IPS DF 4.7 (cell line): ENCODE measurements around the gene AGAP3.

Source experiments
- DNase-seq: peaks from one replicate; pipeline ENCODE4 v3.0.0-alpha.2; 2013; ENCODE audit warnings: low spot score; ENCODE audit errors: extremely low read depth

Gene AGAP3

GRCh38 chr7:151073990-151074389 lies 12.3 kb upstream of the AGAP3 start:
- no peak for DNase-seq

DNA sequence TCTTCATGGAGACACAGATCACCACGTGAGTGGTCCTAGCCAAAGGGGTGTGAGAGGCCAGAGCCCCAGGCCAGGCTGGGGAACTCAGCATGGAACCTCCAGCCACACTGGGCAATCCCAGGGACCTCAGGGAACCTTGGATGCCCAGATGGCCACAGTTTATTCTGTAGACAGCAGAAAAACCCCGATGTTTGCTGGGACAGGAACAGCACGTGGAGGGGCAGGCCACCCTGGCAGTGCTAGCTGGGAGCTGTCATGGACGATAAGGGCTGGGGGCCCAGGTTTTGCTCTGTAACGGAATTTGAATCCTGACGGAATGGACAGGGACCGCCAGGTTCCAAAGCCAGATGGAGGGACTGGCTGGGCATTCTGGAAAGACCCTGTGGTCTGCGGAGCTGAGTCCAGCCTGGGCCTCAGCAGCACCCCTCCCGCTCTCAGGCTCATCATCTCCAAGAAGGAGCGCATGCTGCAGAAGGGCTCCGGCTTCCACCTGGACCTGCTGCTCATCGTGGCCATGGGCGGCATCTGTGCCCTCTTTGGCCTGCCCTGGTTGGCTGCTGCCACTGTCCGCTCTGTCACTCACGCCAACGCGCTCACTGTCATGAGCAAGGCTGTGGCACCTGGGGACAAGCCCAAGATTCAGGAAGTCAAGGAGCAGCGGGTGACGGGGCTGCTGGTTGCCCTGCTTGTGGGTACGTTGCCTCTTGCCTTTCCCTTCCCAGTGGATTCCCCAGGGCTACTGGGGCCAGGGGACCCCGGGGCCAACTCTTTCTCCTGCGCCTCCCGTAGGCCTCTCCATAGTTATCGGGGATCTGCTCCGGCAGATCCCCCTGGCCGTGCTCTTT lies 11.2 kb upstream of the AGAP3 start:
- DNase-seq, result no peak

- no peak for DNase-seq
Measured at GRCh38 chr7:151075662-151075971, 10.7 kb upstream of the AGAP3 start.

DNA sequence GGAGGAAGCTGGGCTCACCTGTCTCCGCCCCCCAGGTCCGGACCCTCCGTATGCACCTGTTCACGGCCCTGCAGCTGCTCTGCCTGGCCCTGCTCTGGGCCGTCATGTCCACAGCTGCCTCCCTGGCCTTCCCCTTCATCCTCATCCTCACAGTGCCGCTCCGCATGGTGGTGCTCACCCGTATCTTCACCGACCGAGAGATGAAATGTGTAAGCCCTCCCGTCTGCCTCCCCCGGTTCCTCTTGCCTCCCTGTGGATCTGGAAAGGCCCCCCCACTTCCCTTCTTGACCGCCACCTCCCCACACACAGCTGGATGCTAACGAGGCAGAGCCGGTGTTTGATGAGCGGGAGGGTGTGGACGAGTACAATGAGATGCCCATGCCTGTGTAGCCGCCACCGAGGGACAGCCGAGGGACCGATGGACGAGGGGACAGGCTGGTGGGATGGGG lies 10.3 kb upstream of the AGAP3 start:
- no peak for DNase-seq

DNA sequence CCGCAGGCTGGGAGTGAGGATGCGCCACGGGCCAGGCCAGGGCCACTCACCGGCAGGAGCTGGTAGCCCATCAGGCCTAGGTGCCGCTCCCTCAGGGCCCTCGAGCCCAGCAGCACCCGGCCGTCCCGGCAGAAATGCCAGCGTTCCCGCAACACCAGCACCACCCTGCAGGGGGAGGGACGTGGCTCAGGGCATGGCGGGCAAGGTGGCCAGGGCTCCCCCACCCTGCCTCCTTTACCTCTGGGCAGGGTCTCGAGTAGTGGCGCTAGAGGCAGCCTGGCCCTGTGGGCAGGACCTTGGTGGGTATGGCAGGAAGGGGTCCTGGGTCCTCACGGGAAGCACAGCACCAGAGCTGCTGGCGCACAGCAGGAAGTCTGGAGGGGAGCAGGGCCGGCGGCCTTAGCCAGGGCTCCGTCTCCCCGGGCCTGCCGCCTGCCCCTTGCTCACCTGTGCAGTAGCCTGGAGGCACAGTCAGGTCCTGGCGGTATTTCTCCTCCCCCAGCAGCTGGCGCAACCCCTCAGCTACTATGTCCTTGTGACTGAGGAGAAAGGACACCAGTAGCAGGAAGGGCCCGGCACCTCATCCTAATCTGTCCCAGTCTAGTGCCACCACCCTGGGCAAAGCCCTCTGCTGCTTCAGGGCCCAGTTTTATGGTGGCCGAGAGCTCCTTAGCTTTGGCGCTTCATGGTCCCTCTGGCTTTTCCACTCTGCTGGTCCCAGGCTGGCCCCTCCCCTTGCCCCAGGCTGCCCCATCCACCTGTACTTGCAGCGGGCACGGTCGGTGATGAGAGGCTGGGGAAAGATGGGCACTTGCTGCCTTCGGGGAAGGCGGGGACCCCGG lies 9.2 kb upstream of the AGAP3 start:
- DNase-seq, result no peak

- DNase-seq, result no peak
Measured at GRCh38 chr7:151077705-151078232, 8.5 kb upstream of the AGAP3 start.

DNA sequence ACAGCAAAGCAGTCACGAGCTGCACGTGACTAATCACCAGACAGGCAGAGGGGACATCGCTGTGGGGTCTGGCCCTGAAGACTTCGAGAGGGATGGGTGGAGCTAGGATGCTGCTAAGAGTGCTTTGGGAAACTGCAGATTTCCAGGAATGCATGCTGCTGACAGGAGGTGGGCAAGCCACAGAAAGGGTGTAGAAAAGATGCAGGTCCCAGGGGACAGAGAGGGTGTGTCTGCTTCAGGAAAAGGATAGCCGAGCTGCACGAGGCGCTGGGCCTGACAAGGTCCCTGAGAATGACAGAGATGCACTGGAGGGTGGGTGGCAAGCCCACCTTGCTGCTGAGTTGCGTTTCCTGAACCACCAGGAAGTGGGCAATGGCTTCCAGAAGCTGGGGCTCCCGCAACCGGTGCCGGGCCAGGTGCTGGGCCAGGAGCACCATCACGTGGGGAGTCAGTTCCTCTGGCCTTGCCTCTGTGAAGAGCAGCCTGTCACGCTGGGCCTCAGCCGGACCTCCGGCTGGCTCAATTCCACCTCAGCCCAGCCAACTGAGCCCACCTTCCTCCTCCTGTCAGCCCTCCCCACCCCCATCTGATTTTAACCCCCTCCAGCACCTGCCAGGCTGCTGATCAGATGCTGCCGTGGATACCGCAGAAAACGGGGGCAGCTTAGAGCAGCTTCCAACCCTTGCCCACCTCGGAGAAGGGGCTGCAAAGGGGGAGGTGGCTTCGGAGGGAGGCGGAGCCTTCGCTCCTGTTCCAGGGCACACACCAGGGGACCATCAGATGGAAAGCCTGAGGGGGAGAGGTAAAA lies 7.8 kb upstream of the AGAP3 start:
- DNase-seq, result no peak

DNA sequence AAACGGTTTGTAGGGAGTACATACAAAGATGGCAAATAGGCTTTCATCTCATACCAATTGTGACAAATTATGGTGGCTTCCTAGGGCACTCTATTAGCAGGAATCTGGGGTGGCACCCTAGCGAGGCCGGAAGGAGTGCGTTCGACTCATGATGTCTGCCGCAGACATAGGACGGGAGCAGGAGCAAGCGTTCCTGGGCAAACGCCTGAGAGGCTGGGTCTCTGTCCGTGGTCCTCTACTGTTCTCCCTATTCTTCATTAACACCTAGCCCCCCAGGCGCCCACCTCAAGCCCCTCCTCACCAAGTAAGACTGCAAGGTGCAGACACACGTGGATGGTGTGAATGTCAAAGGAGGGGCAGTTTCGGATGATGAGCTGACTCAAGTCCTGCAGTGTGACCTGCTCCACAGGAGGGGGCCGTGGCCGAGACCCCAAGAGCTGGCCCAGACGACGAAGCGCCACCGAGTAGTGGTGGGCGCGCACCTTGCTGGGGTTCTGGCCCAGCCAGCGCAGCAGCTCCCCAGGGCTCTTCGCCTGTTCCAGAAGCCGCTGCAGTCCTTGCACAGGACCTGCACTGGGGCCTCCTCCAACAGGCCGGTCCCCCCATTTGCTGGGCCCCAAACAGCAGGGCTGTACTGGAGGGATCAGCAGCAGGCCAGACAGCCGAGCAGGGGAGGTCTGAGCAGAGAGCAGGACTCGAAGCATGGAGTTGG lies 6.9 kb upstream of the AGAP3 start:
- DNase-seq, result no peak

GRCh38 chr7:151080067-151080521 lies 6.2 kb upstream of the AGAP3 start:
- no peak for DNase-seq

DNA sequence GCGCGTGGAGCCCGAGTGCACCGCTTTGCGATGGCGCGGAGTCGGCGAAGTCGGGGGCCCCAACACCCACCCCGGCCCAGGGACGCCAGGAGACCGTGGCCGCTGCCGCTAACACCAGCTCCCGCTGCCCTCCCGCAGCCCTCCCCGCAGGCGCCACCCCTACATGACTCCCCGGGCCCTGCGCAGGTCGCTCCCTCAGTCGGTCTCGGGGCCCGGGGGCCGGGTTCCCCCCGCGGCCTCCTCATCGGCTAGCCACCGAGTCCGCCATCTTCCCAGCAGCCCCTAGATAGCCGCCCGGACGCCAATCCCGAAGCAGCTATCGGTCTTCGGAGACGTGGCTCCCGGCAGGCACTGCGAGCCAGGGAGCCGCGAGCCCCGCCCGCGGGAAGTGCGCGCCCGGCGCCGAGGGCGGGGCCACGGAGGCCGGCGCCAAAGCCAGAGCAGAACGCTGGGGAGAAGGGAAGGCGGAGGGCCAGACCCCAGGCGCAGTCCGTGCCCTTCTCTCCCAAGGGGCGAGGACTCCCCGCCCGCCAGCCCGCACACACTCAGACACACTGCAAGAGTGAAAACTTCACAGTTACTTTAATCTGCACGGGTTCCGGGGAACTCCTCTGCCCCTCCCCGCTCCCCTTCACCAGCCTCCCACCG lies 5.6 kb upstream of the AGAP3 start, which contains the start of gene FASTK:
Gene FASTK (minus strand): TSS at position 288 of the 648 bp plus-strand sequence. CDS start 43 bp downstream, at position 245.
- DNase-seq, result no peak

- no peak for DNase-seq
Measured at GRCh38 chr7:151081170-151082101, 4.8 kb upstream of the AGAP3 start.

- no peak for DNase-seq
Measured at GRCh38 chr7:151082141-151083070, 3.9 kb upstream of the AGAP3 start.

- no peak for DNase-seq
Measured at GRCh38 chr7:151083071-151083823, 3.0 kb upstream of the AGAP3 start, which contains the start of gene TMUB1. Gene TMUB1, minus strand, starts transcription at chr7:151083493. Its CDS starts 930 bp downstream, at chr7:151082563.

GRCh38 chr7:151083824-151084160 lies 2.5 kb upstream of the AGAP3 start:
- DNase-seq, result no peak

- DNase-seq, result no peak
Measured at GRCh38 chr7:151085329-151085690, 965 bp upstream of the AGAP3 start.

- no peak for DNase-seq
Measured at GRCh38 chr7:151086802-151087244, 548 bp downstream of the AGAP3 start.
